ENCODE measurements around the gene SPRR2G.
A peak's percentile ranks its signal among the peaks of the same experiment; 100 is the strongest.
"Not testable (repeated sequence)": the region's sequence is repeated elsewhere in the genome, so short reads cannot be mapped to it uniquely, and the experiment has no call there.

The SPRR2G gene

GRCh38 chr1:153150846-153151245 lies at the start of gene SPRR2G:
Gene SPRR2G, minus strand, starts transcription at chr1:153150890. Its CDS starts 780 bp downstream, at chr1:153150110.
- no peak for DNase-seq (ENCODE audit: low spot score)

GRCh38 chr1:153195216-153195615 lies 44.5 kb upstream of the SPRR2G start:
- DNase-seq (ENCODE audit: low spot score) = no peak

GRCh38 chr1:153194331-153195050 lies 43.8 kb upstream of the SPRR2G start:
- DNase-seq (ENCODE audit: low spot score) = no peak

GRCh38 chr1:153192697-153193096 lies 42.0 kb upstream of the SPRR2G start:
- DNase-seq (ENCODE audit: low spot score) = peak; percentile 26

- DNase-seq (ENCODE audit: low spot score) = peak; percentile 14
Measured at GRCh38 chr1:153190373-153190772, 39.7 kb upstream of the SPRR2G start.

GRCh38 chr1:153188301-153188700 lies 37.6 kb upstream of the SPRR2G start:
- peak; percentile 30 for DNase-seq (ENCODE audit: low spot score)

- DNase-seq (ENCODE audit: low spot score) = no peak
Measured at GRCh38 chr1:153180556-153180955, 29.9 kb upstream of the SPRR2G start.

- no peak for DNase-seq (ENCODE audit: low spot score)
Measured at GRCh38 chr1:153178922-153179321, 28.2 kb upstream of the SPRR2G start.

- DNase-seq (ENCODE audit: low spot score) = no peak
Measured at GRCh38 chr1:153174624-153175023, 23.9 kb upstream of the SPRR2G start.

GRCh38 chr1:153168686-153169085 lies 18.0 kb upstream of the SPRR2G start:
- DNase-seq (ENCODE audit: low spot score) = no peak

GRCh38 chr1:153155541-153155940 lies 4.9 kb upstream of the SPRR2G start:
- no peak for DNase-seq (ENCODE audit: low spot score)

GRCh38 chr1:153152481-153152880 lies 1.8 kb upstream of the SPRR2G start:
- DNase-seq (ENCODE audit: low spot score) = no peak

GRCh38 chr1:153141377-153141776 lies 9.3 kb downstream of the SPRR2G start:
- DNase-seq (ENCODE audit: low spot score) = no peak

GRCh38 chr1:153140484-153140883 lies 10.2 kb downstream of the SPRR2G start:
- DNase-seq (ENCODE audit: low spot score) = no peak

GRCh38 chr1:153133743-153134142 lies 16.9 kb downstream of the SPRR2G start:
- DNase-seq (ENCODE audit: low spot score) = no peak

- no peak for DNase-seq (ENCODE audit: low spot score)
Measured at GRCh38 chr1:153133267-153133666, 17.4 kb downstream of the SPRR2G start.

- not testable (repeated sequence) for DNase-seq (ENCODE audit: low spot score)
Measured at GRCh38 chr1:153128688-153129087, 22.0 kb downstream of the SPRR2G start.

GRCh38 chr1:153127296-153127695 lies 23.4 kb downstream of the SPRR2G start:
- no peak for DNase-seq (ENCODE audit: low spot score)

GRCh38 chr1:153125536-153125935 lies 25.2 kb downstream of the SPRR2G start:
- DNase-seq (ENCODE audit: low spot score) = no peak

GRCh38 chr1:153123793-153124192 lies 26.9 kb downstream of the SPRR2G start:
- DNase-seq (ENCODE audit: low spot score) = not testable (repeated sequence)

GRCh38 chr1:153122831-153123421 lies 27.8 kb downstream of the SPRR2G start:
- DNase-seq (ENCODE audit: low spot score) = peak; percentile 7

- DNase-seq (ENCODE audit: low spot score) = no peak
Measured at GRCh38 chr1:153120945-153121344, 29.7 kb downstream of the SPRR2G start.

GRCh38 chr1:153119491-153119971 lies 31.2 kb downstream of the SPRR2G start:
- DNase-seq (ENCODE audit: low spot score) = no peak

GRCh38 chr1:153115264-153115663 lies 35.4 kb downstream of the SPRR2G start:
- DNase-seq (ENCODE audit: low spot score) = not testable (repeated sequence)
